Measurements from ENCODE around the gene BRIP1.

- TF ChIP-seq EZH2 (IDR thresholded peaks at IDR 0.05; ENCODE audit: insufficient read depth, poor library complexity, severe bottlenecking), result no peak
- TF ChIP-seq EZH2phosphoT487 (IDR thresholded peaks at IDR 0.05; ENCODE audit: insufficient read depth, low read depth), result no peak
Observed at GRCh38 chr17:61720016-61720795, 143.1 kb downstream of the BRIP1 start.

Measured in GM23248 (cell line).